ENCODE data around the gene LDLRAD3.

The LDLRAD3 gene

DNA sequence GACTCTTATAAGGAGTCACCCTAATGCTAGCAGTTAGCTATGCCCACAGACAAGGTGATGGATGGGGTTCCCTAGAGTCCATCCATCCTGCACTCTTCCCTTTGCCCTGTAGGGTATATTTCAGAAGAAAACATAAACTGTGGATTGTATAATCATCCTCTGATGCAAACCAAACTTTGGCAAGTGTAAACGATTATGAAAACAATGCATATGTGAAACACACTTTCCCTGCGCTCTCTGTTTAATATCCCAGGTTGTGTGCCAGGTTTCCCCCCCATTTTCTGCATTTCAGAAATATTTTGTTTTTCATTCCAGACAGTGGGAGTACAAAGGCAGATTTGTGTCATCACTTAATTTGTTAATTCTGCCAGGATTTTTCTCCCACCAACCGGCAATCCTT is 110.0 kb downstream of the LDLRAD3 start:
- no peak for DNase-seq

- no peak for DNase-seq
These were observed 110.8 kb downstream of the LDLRAD3 start for GRCh38 chr11:36054628-36055027.

DNA sequence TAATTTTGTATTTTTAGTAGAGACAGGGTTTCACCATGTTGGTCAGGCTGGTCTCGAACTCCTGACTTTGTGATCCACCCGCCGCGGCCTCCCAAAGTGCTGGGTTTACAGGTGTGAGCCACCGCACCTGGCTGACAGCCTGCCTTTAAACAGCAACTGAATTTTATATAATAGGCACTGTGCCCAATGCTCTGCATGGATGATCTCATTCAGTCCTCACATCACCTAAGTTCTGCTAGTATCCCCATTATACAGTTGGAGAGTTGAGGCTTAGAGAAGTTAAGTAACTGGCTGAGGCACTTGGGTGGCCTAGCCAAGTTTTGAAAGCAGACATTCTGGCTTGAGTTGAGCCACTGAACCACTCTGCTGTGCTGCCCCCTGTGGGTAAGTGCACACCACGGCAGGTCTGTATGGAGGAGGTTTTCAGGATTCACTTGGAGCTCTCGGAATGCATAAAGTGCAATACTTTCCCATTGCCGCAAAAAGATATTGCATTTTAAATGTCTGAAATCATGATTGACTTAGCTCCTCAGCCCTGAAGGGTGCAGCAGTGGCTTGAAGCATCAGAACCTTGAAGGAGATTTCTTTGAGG is 112.4 kb downstream of the LDLRAD3 start:
- DNase-seq, result no peak

- no peak for DNase-seq
These were observed 113.6 kb downstream of the LDLRAD3 start for GRCh38 chr11:36057379-36058042.

- DNase-seq, result no peak
These were observed 115.8 kb downstream of the LDLRAD3 start for GRCh38 chr11:36059660-36060059.

DNA sequence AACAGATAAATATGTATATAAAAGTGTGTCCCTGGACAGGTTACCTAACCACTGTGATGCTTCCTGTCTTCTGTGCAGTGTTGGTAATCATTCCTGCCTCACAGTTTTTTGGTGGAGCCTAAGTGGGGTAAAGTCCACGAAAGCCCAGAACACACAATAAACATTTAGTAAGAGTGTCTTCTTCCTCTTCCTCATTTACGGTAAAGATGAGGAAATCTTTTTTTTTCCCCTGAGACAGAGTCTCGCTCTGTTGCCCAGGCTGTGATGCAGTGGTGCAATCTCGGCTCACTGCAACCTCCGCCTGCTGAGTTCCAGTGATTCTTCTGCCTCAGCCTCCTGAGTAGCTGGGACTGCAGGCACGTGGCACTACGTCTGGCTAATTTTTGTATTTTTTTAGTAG is 117.1 kb downstream of the LDLRAD3 start:
- no peak for DNase-seq

- no peak for DNase-seq
These were observed 117.6 kb downstream of the LDLRAD3 start for GRCh38 chr11:36061471-36061870.

DNA sequence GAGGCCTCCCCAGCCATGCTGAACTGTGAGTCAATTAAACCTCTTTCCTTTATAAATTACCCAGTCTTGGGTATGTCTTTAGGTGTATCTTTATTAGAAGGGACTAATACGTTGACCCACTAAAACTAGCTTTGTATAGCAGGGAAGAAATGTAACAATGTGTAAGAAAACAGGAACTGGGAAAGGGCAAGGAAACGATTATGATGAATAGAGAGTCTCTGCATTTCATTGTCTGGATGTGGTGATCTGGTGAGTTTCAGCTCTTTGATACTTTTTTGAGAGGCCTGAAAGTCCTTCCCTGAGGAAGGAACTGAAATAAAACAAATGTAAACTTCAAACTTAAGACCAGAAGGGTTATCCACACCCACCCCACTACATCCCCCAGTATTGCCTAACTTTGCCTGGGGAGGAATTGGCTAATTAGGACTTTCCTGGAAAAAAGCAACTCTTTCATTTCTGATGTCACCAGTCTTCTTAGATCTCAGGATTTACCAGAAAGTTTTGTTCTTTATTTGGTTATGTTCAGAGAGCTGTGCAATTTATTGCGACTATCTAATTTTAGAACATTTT is 119.0 kb downstream of the LDLRAD3 start:
- no peak for DNase-seq

- DNase-seq, result no peak
These were observed 121.6 kb downstream of the LDLRAD3 start for GRCh38 chr11:36065436-36065835.

DNA sequence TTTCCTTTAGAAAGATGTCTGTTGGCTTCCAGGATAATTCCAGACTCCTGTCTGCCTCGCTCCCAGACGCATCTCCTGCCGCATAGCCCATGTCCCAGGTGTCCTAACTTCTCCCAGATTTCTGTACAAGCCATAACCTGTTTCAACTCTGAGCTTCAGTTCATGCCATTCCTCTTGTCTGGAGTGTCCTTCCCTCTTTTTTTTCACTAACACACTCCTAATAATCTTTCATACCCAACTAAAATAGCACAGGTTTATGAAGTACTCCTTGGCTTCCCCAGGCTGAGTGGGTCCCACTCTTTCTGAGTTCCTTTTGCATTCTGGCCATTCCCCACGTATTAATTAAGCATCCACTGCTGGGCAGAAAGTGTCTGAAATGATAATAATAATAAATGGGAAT is 123.0 kb downstream of the LDLRAD3 start:
- no peak for DNase-seq

- DNase-seq, result no peak
These were observed 125.8 kb downstream of the LDLRAD3 start for GRCh38 chr11:36069576-36070212.

DNA sequence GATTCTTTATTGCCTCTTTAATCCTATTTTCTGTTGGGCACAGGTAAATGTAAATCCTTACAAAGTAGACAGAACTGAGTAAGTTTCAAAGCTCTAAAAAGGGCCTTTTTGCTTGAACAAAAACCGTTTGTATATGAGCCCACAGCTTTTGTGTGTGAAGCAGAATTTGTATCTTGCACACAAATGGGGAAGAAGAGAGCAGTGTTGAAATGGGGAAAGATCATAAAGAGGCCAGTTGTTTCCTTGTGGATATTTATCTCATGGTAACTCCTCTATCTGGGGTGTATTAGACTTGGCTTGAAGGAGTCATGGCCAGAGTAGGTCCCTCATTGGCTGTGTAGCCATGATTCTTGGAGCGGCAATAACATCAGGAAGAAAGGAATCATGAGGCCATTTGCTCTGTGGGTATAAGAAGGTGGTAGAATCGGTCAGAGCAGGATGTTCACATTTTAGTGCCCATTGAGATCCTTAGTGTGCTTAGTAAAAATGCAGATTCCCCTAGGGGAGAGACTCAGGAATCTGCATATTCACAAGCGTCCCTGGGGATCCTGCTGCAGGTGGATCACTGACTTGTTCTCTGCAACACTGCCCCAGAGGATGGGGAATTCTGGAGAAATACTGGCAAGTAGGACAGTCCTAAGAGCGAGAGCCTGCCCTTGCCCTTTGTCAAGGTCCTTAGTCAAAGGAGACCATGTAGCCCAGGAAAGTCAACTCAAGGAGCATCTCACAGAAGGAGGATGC is 126.5 kb downstream of the LDLRAD3 start:
- DNase-seq, result no peak

GRCh38 chr11:36070954-36071330 is 127.1 kb downstream of the LDLRAD3 start:
- DNase-seq, result no peak

GRCh38 chr11:36071917-36072500 is 128.1 kb downstream of the LDLRAD3 start:
- no peak for DNase-seq

DNA sequence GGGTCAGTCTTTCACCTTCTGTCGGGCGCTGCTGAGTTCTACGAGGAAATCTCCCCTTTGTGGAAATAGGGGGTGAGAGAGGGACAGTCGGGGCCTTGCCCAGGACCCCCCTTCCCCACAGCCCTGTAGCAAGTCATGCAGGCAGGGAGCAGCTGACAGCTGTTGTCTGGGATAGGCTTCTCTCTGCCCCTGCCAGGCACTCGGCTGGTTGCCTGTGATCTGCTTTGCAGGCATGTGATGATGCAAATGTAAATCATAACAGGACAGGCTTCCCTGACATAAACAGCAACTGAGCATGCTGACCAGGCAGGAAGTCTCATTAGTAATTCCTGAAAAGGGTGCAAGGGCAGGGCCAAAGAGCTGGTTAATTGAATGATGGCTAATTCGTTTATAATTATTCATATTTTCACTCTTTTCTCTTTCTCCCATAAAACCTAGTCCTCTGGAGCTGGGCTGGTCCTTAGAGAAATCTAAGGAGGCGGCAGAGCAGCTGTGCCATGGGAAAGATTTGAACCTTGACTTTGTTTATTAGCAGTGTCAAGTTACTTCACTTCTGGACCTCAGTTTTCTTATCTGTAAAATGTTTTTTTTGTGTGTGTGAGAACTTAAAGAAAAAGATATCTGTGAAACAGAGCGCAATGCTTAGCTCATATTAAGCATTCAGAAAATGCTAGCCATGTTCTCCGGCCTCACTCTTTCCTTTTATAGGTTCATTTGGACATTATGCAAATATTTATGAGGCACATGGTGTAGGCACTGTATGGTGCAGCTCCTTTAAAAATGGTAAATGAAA is 129.7 kb downstream of the LDLRAD3 start:
- peak; percentile 69 for DNase-seq

GRCh38 chr11:36074941-36075431 is 131.1 kb downstream of the LDLRAD3 start:
- peak; percentile 73 for DNase-seq

DNA sequence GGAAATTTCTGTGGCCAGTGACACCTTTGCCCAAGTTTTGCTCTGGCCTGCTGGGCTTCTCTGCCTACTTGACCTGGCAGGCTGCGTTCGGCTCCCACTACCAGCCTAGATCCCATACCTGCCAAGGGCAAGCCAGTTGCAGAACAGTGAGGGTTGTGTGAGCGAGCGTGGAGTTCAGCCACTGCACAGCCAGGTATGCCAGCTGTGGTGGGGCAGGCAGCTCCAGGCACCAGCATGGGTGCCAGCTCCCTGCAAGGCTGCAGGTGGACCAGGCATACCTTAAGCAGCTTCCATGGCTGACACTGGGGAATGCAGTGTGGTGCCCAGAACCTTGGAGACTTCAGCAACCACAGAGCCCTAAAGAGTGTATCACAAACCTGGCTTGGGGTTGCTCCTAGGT is 133.5 kb downstream of the LDLRAD3 start:
- DNase-seq, result no peak

DNA sequence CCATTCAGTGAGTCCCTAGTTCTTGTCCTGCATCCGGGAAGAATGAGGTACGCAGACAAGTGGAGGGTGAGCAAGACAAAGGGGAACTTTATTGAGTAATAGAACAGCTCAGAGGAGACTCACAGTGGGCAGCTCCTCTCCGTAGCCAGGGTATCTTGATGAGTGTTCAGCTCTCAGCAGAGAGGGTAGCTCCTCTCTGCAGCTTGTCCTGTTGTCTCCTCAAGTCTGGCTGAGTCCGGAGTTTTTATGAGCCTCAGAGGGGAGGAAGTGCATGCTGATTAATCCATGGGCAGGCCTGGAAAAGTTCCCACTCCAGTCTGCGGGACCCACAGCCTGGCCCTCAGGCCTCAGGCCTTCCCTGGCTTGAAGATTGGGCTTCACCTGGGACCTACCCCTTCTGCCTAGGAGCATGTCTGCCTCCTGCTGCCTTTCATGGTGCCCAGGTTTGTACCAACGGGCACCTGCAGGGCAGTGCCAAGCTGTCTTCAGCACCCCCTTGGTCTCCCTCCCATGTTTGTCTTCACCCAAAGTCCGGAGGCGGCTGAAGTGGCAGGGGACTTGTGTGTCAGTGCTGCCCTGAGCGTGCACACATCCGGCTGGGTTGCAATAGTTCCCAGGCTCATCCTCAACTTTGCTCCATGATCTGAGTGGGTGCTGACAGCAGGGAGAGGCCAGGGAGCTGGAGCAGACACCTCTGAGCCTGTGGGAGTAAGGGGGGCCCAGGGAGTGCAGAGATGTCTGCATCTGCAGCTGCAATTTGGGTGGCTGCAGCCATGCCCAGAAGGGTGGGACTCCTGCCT is 134.2 kb downstream of the LDLRAD3 start:
- DNase-seq, result peak; percentile 89

DNA sequence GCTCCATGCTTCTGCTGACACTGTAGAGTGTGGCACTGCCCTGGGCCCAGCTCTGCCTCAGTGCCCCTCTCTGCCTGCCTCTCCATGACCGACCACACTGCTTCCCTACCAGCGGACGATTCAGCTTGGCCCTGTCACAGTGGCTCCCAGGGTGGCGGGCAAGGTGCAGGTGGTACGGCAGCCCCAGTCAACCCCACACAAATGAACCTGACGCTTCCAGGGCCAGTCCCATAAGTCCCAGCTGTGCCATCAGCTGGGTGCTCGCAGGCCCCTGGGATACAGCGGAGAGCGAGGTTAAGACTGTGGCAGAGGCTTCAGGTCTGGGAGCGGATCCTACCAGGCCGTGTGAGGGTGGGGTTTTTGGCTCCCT is 134.8 kb downstream of the LDLRAD3 start:
- no peak for DNase-seq

DNA sequence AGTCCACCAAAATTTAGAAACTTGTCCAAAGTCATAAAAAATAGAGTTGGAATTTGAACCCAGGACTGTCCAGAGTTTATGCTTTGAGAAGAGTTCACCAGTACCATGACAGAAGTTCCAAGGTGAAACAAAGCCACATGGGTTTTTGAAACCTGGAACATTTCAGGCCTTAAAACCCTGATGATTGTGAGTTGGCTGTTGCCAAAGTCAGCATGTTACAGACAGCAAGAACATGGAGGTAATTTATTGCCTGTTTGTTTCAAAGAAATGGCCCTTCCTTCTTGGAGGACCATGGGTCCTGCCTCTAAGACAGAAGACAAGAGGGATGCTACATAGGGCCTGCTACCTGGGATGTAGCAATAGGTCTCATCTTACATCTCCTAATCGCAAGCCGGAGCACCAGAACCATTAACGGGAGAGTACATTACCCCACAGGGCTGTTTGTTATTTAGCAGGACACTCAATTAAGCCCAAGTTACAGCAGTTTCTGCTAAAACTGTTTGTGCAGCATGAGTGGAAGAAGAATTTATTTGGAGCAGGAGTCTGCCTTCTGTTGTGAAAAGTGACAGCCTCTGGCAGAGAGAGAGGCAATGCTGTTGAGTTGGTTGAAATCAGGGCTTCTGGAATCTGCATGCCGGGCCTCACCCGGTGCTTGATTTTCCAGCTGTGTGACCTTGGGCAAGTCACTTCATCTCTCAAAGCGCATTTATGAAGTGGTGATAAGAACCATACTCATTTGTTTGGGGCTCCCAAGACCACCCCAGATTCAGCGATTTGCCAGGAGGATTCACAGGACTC is 136.2 kb downstream of the LDLRAD3 start:
- no peak for DNase-seq

All from NCI-H226 (cell line).